GM12872 (cell line): Measurements from ENCODE around the gene GLYAT.

Source experiments
- TF ChIP-seq, protein P1 (sequence below): IDR thresholded peaks from 3 replicates; pipeline ENCODE4 v1.5.1; 2011; ENCODE audit warnings: low read depth, mild to moderate bottlenecking, low read length, moderate library complexity; ENCODE audit not compliant: insufficient read depth

The GLYAT gene

DNA sequence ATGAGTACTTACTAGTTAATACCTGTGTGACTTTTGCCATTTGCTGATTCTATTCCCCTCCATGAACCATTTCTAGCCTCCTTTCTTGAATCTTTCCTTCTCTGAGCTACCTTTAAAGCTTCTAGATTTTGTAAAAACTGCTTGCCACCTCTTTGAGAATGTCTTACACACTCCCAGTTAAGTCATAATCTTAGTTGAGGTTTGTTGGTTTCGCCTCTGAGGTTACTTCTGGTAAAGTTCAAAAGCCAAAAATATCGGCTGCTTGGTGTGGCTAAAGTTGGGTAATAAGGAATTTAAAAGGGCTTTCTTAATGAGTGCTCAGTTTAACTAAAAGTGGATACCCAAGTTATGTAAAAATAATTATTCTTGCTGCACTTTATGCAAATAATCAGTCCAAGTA, 10.4 kb upstream of the GLYAT start:
- TF ChIP-seq, protein P1, sequence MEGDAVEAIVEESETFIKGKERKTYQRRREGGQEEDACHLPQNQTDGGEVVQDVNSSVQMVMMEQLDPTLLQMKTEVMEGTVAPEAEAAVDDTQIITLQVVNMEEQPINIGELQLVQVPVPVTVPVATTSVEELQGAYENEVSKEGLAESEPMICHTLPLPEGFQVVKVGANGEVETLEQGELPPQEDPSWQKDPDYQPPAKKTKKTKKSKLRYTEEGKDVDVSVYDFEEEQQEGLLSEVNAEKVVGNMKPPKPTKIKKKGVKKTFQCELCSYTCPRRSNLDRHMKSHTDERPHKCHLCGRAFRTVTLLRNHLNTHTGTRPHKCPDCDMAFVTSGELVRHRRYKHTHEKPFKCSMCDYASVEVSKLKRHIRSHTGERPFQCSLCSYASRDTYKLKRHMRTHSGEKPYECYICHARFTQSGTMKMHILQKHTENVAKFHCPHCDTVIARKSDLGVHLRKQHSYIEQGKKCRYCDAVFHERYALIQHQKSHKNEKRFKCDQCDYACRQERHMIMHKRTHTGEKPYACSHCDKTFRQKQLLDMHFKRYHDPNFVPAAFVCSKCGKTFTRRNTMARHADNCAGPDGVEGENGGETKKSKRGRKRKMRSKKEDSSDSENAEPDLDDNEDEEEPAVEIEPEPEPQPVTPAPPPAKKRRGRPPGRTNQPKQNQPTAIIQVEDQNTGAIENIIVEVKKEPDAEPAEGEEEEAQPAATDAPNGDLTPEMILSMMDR: no peak

DNA sequence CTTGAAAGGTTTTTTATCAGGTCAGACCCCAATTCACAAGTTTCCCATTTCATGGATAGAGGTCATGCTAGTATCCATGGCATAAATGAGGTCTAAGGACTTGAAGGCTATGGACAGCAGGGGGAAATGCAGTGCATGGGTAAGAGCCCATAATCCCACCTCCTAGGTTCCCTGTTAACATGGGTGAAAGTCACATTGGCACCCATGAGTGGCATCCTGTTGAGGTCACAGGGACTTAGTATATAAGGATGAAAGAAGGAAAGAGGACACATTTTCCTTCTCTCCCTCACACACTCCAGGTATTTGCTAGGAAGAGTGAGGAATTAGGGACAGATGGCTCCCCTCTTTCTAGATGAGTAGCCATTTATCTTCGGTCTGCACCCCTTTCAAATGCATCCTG, 9.4 kb upstream of the GLYAT start:
- TF ChIP-seq, protein P1: no peak

DNA sequence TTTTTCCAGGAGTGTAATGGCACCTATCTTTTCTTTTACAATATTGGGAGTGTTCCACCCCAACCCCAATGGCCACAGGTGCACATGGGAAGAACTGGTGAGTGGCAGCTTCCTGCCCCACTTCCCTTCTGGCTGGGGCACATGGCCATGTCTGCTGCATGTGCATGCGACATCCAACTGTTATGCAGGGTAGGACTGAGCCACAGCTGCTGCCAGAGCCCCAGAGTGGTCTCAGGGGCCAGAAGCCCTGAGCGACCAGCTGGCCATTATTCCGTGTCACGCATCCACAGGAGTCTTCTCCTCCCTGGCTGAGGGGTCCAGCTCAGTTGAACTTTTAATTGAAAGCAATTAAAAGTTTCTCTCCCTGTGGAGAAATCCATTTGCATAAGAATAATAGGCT, 8.7 kb upstream of the GLYAT start:
- TF ChIP-seq, protein P1: no peak

DNA sequence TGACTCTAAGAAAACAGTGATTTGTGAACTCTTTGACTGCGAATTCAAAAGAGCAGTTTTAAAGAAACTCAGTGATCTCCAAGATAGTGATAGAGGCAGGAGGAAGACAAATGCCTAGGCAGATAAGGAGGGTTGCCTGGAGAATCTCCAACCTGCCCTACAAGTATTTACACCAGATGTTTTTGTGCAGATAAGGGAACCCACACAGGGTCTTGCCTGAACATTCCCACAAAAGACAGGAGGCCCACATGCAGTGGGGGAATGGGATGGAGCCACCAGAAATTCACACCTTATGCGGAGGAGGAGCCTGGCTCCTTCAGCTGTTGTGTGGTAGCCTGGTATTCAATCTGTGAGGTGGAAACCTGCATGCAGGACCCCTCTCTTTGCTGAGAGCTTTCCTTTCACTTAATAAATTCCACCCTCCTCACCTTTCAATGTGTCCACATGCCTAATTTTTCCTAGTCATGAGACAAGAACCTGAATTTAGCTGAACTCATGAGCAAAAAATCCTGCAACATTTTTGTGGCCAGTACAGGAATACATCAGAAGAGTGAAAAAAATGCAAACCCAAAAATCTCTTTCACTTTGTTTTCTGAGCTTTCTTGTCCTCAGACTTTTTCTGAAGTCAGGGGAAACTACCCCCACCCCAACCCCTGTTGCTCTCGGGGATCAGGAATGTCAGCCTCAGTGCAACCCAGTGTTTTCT, 8.1 kb upstream of the GLYAT start:
- TF ChIP-seq, protein P1: no peak

DNA sequence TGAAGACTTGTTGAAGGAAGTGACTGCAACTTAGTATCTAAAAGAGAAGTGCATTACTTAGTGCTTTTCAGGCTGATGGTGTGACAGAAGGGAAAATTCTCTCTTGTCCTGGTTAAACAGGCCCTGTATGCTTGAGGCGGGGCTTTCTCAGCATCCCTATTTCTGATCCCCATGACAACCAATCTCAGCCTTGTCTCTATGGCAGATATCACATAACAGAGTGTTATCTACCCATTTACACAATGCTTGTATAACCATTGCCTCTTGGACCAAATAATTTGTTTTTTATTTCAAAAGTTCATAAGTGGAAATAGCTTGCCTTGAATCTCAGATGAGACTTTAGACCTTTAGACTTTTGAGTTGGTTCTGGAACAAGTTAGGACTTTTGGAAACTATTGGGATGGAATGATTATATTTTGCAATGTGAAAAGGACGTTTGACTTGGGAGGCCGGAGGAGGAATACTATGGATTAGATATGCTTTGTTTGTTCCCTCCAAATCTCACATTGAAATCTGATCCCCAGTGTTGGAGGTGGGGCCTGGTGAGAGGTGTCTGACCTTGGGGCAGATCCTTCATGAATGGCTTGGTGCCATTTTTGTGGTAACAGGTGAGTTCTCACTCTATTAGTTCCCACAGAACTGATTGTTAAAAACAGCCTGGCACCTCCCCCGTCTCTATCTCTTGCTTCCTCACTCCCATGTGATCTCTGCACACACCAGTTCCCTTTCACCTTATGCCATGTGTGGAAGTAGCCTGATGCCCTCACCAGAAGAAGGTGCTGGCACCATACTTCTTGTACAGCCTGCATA, 3.1 kb upstream of the GLYAT start:
- TF ChIP-seq, protein P1: no peak

DNA sequence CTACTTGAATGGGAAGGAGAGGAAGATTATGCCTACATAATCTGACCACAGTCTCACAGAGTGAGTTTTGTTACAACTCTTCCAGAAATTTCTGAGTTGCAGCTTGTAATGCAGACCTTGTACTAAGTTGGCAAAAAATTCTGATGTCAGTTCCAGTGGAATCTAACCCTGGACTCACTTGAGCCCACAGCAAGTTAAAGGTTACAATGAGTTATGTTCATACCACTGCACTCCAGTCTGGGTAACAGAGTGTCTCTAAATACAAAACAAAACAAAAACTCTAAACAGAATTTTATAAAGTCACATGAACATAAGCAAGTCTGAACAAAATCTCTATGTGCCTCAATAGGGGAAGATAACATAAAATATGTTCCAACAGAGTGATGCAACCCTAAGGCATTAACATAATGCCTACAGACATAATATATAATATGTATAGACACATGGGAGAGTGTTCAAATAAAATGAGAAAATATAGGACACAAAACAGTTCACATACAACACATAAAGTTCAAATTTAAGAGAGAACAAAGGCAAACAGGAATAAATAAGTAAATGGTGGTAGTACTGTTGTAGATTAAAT, 1.1 kb downstream of the GLYAT start:
- TF ChIP-seq, protein P1: no peak

DNA sequence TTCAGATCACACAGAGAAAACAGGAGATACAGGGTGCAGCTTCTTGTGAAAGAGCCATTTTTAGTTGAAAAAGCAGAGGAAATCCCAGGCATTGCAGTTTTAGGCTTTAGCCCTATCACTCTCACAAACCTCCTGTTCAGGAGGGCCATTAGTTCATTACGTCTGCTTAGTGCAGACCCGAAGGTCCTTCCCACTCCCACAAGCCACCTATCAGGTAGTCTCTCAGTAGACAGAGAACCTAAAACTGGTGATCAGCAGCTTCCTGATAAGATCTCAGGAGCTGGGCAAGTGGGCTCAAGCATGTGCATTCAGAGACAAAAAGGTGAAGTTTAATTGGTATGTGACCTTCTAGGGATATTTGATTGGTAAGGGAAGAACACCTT, 4.3 kb downstream of the GLYAT start:
- TF ChIP-seq, protein P1: no peak
